Smooth muscle cell of the coronary artery (primary cell): ENCODE measurements around the gene UBXN7. TPM values are rescaled to one million over a fixed set of nuclear protein-coding genes. Genes with fewer than 3 reads are reported as not detected.

Experiments used
- total RNA-seq: library from RNA; depleted of rRNA; stranded (reverse); fragments of >200 nt; gene quantifications from 2 replicates; pipeline ENCODE4 v1.2.3, GENCODE V29; 2014; ENCODE audit warnings: low replicate concordance

The UBXN7 gene
- total RNA-seq: 15.7 and 16.3 TPM in 2 replicates

GRCh38 chr3:196432137-196432879, at the start of gene UBXN7:
UBXN7 (minus strand) TSS chr3:196432427; CDS start chr3:196432399, 28 bp downstream.

GRCh38 chr3:196317687-196318467, 114.3 kb downstream of the UBXN7 start, which contains the start of gene DYNLT2B:
DYNLT2B (minus strand) TSS chr3:196318240; CDS start chr3:196318152, 88 bp downstream.

Other genes with a start within 250 kb of the UBXN7 start
- not detected in 2 replicates for gene ZDHHC19, start 221.0 kb downstream of the UBXN7 start, total RNA-seq
- not detected in 2 replicates for gene SLC51A, start 215.9 kb downstream of the UBXN7 start, total RNA-seq
- gene PCYT1A, start 144.7 kb downstream of the UBXN7 start, total RNA-seq: 79.6 and 210 TPM in 2 replicates
- gene DYNLT2B, start 114.2 kb downstream of the UBXN7 start, total RNA-seq: 8.4 and 10.4 TPM in 2 replicates
- not detected in 2 replicates for gene TM4SF19, start 94.0 kb downstream of the UBXN7 start, total RNA-seq
- gene RNF168, start 71.3 kb upstream of the UBXN7 start, total RNA-seq: 18.4 and 22.5 TPM in 2 replicates
- not detected in 2 replicates for gene SMCO1, start 82.9 kb upstream of the UBXN7 start, total RNA-seq
- 6.3 and 8.9 TPM in 2 replicates for gene WDR53, start 136.1 kb upstream of the UBXN7 start, total RNA-seq
- 5.5 and 8.9 TPM in 2 replicates for gene FBXO45, start 136.2 kb upstream of the UBXN7 start, total RNA-seq
- 0.08 and 1.1 TPM in 2 replicates for gene NRROS, start 207.3 kb upstream of the UBXN7 start, total RNA-seq